ENCODE measurements around the gene SRXN1.
A peak's percentile ranks its signal among the peaks of the same experiment; 100 is the strongest.
"Not testable (repeated sequence)": the region's sequence is repeated elsewhere in the genome, so short reads cannot be mapped to it uniquely, and the experiment has no call there.

Gene SRXN1

DNA sequence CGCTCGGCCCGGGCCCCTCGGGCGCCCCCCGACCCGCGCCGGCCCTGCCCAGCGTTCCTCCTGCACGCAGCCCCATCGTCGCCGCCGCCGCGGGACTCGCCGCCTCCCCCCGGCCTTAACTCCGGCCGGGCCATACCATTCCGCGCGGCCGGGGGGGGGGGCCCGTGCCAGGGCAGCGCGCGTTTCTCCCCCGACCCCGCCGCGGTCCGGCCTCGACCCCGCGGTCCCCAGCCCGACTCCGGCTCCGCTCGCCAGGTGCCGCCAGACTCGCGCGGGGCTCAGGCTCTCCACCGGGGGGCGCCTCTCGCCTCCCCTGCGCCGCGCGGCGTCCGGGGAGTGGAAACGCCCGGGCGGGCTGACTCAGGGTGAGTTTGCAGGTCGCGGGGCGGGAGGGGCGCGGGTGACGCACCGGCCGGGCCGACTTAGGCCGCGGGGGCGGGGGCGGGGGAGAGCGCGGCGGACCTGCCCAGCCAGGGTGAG is at the start of gene SRXN1:
Gene SRXN1, minus strand, starts transcription at position 91 of the 480 bp plus-strand sequence. Its CDS starts 15 bp downstream, at position 76.
- peak; percentile 70 for DNase-seq

DNA sequence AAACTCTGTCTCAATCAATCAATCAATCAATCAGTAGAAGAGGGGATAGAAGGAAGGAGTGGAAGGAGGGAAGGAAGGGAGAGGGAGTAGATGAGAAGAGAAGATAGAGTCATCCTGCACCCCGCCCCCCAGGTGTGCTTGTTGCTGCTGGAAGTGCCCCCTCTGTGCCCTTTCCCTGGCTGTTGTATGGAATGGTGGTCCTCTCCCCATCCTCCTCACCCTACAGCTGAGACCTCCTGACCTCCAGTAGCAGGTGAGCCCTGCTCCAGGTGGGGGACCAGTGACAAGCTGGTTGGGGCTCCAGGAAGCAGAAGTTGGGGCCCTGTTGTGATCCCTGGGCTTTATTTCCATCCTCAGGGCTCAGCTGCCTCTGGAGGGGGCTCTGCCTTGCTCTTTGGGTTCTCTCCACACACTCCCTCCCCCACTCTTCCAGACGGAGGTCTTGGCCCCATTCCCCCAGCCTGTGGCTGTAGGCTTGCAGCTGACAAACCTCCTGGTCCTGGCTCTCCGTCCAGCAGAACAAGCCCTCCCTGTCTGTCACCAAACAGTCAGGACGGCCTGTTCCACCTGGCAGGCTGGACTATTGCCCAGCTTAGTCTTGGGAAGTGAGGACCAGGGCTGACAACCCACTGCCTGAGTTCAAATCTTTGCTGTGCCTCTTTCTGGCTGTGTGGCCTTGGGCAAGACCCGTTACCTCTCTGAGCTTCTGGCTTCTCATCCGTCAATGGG is 48.6 kb upstream of the SRXN1 start:
- DNase-seq = no peak

DNA sequence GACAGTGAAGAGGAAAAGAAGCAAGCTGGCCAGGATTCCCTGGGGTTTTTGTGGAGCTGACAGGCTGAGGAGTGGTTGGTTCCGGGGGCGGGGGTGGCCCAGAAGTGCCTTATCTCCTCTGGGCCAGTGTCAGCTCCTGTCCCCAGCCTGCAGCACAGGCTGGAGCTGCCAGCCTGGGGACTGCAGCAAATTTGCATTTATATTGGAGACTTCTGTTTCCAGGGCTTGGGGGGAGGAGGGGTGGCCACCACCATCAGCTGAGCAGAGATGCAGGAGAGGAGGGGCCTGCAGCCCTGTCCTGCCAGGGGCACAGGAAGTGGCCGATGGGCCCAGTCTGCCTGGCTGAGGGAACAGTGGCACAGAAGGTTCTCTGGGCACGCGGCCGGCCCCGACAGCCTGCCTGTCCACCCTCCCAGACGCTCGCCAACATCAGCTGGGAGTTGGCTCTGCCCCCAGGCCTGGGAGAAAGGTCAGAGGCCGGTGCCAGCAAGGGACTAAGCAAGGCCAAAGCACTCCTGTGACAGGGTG is 46.9 kb upstream of the SRXN1 start:
- DNase-seq = no peak

DNA sequence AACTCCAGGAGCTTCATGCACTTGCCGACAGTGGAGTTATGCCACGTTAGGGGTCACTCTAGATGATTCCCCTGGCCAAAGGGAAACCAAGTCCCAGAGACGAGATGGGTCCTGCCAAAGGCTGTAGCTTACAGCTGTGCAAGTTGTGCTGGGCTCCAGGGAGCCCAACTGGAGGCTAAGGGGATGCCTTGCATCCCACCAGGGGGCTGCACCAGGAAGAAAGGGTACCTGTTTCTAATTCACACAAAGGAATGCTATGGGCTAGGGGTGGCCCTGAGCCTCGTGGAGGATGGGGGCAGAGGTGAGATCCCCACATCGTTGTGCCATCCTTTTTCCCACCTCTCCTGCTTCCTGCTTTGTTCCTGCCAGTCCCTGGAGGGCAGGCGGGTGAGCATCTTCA is 46.3 kb upstream of the SRXN1 start:
- DNase-seq = no peak

DNA sequence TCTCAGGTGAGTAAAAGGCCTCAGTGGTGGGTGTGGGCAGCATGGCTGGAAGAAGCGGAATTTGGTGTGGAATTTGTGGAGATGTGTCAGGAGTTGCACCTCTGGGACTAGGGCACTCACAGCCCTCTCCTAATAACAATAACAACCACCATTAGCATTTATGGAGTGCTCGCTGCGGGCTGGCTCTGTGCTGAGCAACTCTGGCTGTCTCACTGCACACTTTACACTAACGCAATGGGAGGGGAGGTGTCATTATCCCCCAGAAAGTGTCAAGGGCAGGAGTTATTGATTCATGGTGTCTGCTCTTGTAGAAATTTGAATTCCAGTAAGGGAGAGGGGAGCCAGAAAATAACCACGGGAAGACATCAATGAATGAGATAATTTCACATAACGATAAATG is 45.3 kb upstream of the SRXN1 start:
- DNase-seq = no peak

DNA sequence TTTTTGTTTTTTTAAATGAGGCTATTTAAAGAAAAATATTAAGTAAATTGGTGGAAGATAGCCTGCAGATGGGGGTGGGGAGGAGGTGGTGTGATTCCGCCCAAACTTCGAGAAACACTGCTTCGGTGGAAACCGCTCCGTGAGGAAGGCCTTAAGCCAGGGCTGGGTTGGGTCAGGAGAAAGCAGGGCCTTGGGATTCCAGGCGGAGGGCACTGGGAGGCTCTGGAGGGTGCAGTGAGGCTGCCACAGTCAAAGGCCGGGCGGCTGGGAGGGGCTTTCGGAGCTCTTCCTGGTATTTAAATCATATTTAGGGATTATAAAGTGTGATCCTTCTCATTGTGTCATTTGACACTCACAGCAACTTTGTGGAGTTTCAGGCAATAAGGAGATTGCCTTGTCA is 44.8 kb upstream of the SRXN1 start:
- DNase-seq = no peak

DNA sequence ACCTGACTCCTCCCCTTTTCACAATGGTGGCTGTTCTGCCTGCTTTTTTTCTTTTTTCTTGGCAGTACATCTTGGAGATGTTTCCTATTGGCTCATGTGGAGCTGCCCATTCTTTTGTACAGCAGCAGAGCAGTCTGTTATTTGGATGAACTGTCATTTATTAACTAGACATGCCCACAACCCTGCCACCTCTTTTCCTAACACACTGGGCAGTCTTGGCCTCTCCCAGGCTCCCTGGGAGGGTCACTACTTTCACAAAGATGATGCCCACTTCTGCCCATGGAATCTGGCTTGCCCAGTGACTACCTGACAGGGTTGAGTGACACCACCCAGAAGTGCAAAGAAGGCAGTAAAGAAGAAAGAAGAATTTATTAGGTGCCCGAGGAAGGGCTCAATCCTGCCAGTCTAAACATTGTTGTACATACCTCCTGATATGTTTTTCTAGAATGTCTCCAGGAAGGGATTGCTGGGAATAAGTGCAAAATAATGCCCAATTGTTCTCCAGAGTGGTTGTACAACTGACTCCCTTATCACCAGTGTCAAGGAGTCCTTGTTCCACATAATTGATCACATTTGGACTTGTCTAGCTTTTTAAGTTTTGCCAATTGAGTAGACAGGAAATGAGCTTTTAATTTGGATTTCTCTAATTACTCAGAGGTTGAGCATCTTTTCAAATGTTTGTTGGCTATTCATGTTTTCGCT is 42.3 kb upstream of the SRXN1 start:
- DNase-seq = no peak

DNA sequence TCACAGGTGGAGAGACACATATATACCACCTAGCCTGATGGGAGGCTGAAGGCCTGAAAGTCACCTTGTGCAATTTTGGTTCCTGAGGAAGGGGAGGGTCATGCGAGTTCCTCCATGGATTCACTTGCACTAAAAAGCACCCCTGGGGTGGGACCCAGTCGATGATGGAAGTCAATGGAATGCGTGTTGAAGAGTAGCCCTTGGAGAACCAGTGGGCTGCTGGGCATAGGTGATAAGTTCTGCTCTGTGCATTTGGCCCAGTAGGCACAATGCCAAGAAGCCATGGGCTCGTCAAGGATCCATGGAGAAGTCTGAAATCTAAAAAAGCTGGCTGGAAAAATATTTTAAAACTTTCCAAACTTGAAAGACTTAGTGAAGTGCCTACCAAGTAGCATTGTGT is 41.5 kb upstream of the SRXN1 start:
- no peak for DNase-seq

DNA sequence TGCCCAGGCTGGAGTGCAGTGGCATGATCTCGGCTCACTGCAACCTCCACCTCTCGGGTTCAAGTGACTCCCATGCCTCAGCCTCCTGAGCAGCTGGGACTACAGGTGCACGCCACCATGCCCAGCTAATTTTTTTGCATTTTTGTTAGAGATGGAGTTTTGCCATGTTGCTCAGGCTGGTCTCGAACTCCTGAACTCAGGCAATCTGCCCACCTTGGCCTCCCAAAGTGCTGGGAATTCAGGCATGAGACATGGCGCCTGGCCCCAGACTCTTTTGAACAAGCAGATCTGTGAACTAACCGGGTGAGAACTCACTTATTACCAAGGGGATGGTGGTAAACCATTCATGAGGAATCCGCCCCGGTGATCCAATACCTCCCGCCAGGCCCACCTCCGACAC is 40.8 kb upstream of the SRXN1 start:
- DNase-seq = not testable (repeated sequence)

DNA sequence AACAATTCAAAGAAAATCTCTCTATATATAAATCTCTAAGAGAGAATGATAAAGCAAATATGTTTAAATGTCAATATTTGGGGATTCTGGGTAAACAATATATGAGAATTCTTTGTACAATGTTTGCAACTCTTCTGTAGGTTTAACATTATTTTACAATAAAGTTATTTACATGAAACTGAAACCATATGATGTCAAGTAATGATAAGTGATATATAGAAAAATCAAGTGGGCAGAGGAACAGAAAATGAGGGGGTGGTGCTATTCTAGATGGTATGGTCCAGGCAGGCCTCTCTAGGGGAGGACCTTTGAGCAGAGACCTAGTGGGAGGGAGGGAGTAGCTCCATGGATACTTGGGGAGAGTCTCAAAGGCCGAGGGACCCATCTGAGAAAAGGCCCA is 39.0 kb upstream of the SRXN1 start:
- DNase-seq = no peak

DNA sequence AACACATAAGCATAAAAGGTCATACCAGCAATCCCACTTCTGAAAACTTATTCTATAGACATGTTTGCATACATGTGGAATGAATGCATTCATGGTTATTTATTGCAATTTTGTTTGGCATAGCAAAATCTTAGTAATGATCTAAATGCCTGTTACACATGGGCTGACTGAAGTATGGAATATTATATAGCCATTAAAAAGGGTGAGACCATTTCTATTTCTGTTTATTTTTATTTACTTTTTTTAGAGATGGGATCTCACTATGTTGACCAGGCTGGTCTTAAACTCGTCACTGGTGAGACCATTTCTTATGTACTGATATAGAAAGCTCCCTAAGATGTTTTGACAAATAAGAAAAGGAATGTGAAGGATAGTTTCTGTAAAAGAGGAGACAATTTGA is 36.9 kb upstream of the SRXN1 start:
- no peak for DNase-seq

DNA sequence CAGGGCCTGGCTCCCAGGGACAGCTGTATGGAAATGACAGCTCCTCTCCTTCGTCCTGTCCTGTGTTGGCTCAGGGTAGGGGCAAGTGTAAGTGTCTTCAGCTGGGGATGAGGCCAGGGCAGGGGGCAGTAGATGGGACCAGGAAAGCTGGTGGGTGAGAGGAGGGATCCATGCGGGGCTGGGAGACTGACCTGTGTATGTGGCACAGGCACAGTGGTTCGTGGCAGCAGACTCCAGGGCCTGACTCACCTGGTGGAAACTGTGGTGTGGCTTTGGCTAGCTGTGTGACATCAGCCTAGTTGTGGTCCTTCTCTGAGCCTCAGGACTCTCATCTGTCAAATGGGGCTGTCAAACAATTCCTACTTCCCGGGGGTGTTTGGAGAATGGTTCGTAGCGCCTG is 36.3 kb upstream of the SRXN1 start:
- DNase-seq = no peak

DNA sequence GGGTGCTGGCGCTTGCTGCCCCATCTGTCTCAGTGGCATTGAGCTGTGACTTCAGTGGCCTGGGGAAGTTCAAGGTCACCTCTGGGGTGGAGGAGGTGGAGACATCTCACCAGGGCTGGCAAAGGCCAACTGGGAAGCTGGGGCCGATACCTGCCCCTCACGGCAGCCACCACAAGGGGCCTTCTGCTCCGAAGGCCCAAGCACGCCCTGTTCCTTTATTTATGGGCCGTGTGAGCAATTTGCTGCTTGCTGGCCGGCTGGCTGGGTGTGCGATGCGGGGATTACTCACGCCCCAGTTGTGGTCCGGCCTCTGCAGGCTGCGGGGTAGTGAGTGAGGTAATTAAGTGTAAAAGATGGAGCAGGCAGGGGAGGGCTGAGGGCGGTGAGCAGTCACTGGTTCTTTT is 35.8 kb upstream of the SRXN1 start:
- peak; percentile 64 for DNase-seq

DNA sequence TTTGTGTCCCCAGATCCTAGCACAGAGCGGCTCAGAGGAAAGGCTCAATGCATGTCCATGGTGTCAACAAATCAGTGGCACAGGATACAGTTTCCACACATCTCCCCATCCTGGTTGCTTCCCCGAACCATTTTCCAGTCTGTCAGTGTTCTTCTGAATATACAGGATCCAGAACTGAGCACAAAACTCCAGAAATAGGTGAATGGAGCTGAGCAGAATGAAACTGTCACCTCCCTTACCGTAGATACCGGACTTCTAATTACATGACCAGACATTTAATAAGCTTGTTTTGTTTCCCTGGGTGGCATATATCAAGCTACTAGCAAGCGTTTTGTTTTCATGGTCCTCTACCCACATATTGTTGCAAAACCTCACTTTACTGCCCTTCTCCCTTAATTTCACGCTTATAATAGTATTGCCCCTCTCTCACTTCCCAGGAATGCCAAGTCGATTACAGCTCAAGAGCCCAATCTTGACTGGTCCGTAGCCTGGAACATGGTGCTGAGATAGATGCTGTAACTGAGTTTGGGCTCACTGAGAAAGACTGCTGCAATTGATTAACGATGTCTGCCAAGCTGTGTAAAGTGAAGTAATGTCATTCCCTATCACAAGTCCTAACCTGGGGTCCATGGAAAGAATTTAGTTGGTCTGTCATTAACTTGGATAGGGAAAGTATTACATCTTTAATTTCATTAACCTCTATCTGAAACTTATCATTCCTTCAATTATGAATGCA is 34.6 kb upstream of the SRXN1 start:
- DNase-seq = no peak

DNA sequence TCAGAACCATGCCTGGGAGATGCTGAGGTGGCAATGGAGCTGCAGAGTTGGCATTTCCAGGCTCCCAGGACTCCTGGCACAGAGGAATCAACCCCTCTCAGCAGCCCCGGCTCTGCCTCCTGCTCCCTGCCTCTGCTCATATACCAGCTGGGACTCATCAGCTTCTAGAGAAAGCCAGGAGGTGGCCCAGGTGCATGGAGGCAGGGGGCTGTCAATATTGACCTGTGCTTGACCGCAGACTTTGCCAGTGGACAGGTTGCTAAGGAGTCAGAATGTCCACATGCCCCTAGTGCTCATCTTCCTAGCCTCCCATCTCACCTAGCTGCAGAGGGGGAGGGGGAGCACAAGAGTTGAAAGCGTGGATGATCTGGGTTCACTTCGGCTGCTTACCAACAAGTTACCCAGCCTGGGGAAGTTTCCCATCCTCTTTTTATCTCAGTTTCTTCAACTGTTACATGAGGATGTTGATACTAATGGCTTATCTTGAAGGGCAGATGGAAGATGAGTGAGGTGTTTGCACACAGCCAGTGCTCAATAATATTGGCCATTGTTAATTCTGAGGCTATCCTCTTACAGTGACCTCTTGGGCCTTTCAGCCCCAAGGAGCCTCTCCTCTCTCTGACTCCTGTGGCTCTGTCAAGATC is 31.8 kb upstream of the SRXN1 start:
- DNase-seq = no peak

DNA sequence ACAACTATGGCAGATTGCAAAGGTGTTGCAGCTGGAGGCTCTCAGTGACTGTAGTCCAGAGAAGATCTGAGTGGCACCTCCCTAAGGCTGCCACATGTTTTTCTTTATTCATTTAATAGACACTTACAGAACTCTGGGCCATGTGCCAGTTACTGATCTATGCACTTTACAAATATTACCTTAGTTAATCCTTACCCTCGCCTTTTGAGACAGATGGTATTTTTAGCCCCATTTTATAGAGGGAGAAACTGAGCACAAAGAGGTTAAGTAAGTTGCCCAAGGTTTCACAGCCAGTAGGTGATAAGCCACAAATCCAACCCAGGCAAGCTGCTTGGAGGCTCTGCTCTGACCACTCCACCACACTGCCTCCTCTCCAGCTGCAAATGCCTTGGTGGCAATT is 29.1 kb upstream of the SRXN1 start:
- peak; percentile 52 for DNase-seq

DNA sequence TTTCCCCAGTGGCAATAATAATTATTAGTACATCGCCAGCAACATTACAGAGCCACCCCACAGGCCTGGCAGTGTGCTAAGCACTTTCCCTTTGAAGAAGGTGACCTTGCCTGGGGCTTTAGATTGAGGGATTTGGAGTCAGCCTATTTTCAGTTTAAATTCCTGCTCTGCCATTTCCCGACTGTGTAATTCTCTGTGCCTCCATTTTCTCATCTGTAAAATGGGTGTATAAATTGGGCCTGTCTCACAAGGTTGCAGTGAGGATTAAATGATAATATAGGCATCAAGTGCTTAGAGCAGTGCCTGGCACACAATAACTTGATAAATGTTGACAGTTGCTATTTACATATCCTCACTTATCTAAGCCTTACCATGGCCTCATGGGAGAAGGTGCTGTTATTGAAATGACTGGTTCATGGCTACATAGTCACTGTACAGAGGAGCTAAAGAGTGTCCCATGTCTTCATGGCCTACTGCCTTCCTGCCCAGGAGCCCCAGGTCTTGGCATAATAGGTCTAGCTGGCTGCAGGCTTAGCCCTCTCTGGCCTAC is 27.7 kb upstream of the SRXN1 start:
- DNase-seq = no peak

DNA sequence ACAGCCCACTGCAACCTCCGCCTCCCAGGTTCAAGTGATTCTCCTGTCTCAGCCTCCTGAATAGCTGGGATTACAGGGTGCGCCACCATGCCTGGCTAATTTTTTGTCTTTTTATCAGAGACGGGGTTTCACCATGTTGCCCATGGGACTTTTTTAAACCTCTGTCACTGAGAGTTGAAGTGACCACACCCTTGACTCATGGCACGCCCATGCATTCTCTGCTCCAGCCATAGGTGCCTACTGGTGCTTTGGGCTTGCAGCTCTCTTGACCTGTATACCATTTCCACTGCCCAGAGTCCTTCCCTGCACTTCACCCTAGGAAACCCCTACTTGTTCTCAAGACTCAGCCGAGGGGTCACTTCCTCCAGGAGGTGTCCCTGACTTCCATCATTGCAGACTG is 25.0 kb upstream of the SRXN1 start:
- no peak for DNase-seq

DNA sequence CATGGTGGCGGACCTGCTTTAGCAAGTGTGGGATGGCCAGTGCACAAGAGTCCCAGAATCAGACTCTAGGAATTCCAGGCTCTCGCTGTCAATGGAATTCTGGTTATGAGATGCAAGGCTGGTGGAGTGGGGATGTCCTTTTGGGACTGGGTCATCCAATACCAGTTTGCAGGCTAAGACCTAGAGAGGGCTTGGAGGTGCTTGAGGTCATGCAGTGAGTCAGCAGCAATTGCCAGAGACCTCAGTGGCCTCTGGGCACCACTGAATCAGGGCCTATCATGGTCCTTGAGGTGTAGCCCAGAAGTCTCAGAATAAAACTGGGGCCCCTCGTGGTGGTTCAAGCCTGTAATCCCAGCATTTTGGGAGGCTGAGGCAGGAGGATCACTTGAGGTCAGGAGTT is 24.0 kb upstream of the SRXN1 start:
- no peak for DNase-seq

DNA sequence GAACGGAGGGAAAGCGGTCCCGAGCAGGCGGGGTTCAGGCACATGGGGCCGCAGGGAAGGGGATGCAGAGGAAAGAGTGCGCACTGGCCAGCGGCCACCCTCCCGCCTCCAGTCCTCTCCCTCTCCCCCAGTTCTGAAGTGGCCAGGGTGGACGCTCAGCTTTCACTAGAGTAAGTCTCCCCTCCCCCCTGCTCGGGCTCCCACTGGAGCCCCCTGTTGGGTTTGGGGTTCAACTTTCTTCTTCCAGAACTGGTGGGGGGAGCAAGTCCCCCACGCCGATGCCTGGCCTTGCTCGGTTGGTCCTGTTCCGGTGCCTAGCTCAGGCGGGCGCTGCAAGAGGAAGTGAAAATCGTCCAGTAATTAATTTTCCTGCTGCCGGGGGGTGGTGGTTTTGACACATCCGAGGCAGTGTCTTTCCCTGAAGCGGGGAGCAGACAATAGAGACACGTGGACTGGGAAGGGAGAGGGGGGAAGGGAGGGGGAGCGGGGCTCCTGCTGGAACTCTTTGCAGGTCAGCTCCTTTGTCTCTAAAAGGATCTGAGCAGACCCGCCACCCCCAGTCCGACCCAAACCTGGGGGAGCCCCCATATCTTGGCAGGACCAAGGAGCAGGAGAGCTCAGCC is 23.4 kb upstream of the SRXN1 start:
- peak; percentile 84 for DNase-seq

DNA sequence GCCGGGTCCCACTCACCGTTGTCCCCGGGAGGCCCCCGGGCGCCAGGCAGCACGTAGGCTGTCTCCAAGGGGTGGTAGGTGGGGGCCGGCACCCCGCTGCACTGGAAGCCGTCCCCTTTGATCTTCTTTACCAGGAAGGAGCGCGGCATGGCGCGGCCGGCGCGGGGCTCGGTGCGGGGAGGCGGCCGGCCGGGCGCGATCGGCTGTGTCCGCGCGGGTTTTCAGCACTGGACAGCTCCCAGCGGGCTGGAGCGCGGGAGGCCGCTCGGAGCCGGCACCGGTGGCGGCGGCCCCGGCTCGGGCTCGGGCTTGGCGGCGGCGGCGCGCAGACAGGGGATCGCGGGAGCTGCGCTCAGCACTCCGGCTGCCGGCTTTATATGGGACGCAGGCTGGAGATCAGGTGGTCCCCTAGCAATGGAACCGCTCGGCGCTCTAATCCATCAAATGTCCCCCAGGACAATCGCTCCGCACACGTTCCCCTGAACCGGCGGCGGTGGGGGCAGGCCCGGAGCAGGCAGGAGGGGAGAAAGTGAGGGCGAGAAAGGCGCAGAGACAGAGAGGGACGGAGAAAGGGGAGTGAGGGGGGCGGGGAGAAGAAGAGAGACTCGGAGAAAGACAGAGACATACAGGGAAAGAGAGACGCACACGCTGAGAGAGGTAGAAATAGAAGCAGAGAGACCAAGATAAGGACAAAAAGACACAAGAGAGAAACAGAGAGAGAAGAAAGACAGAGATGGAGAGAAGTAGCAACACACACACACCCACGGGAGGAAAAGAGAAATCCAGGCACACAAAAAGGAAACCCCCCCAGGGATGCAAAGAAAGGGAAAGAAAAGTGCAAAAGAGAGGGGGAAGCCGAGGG is 22.7 kb upstream of the SRXN1 start, which contains the start of gene SCRT2:
Gene SCRT2, minus strand, starts transcription at position 350 of the 862 bp plus-strand sequence. Its CDS starts 201 bp downstream, at position 149.
- DNase-seq = peak; percentile 90

Measured in NCI-H2171 treated with DMSO at 0.1 percent for 48 hours (cell line).